HG02759 (cell line): ENCODE measurements around the gene SLC35C1.
A peak's percentile ranks its signal among the peaks of the same experiment; 100 is the strongest.
"Not testable (repeated sequence)": the region's sequence is repeated elsewhere in the genome, so short reads cannot be mapped to it uniquely, and the experiment has no call there.

Source experiments
- ATAC-seq: cut with Tn5 transposase; IDR thresholded peaks from one replicate; pipeline ENCODE4 v1.9.1; 2021; ENCODE audit warnings: mild to moderate bottlenecking, moderate library complexity; ENCODE audit not compliant: unreplicated experiment

The SLC35C1 gene

DNA sequence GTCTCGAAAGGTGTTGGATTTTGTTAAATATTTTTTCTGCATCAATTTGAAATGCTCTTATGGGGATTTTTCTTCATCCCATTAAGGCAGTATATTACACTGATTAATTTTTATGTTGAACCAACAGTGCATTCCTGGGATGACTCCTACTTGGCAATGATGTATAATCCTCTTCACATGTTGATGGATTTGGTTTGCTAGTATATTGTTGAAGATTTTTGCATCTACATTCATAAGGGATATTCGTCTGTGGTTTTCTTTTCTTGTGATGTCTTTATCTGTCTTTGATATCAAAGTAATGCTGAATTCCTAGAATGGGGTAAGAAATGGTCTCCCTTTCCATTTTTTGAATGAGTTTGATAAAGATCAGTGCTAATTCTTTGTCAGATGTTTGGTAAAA, 18.7 kb upstream of the SLC35C1 start:
- ATAC-seq, result no peak

DNA sequence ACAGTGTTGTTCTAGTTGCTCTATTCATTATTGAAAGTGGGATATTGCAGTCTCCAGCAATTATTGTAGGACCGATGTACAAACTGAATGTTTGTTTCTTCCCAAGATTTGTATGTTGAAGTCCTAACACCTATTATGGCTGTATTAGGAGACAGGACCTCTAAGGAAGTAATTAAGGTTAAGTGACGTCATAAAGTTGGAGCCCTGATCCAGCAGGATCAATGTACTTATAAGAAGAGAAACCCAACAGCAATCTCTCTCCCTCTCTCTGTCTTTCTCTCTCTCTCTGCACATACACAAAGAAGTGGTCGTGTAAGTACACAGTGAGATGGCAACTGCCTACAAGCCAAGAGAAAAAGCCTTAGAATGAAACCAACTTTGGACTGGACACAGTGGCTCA, 16.1 kb upstream of the SLC35C1 start:
- no peak for ATAC-seq

DNA sequence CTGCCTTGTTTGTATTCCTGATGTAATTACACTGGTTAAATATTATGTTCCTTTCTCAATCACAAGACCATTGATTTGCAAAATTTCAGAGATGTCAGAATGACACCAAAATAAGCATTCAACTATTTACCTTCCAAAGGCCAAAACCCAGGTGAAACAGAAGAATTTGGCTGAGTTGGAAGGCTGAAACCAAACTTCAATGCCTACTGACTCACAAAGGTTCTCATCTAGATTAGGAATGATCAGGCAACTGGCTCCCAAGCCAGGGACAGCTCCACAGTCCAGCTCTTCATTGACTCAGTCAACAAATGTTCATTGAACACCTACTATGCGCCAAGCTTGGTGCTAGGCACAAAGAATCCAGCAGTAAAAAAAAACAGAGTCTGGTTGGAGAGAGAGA, 13.4 kb upstream of the SLC35C1 start:
- no peak for ATAC-seq

DNA sequence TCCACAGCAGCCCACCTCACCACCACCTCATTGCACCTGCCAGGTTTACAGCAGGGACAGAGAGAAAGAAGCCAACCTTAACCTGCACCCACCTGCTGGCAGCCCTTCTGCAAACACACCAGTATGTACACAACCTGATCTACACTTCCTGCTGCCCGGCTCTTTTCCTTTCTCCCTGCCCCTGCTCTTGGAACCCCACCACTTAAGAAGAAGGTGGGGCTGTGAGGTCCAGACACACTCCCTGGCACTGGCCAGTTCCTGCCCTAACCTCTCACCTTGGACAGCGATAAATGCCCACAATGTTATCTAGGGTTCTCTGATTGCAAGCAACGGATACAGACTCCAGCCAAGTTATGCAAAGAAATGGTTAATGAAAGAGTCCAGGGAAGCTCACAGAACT, 10.8 kb upstream of the SLC35C1 start:
- no peak for ATAC-seq

DNA sequence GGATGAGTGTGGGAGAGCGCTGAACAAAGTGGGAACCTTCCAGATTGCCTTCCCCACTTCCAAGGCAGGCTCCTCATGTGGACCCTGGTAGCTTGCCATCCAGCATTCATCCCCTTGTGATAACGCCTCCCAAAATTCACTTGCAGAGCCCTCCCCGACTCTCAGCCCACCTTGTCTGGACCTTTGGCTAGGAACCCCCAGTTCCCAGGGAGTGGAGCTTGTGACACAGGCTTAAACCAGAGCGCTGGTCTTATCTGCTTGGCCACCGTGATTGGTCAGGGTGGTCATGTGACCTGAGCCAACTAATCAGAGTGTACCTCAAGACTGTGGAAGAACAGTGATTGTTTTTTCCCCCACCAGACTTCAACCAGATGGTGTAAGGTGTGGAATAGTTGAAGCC, 9.6 kb upstream of the SLC35C1 start:
- no peak for ATAC-seq

DNA sequence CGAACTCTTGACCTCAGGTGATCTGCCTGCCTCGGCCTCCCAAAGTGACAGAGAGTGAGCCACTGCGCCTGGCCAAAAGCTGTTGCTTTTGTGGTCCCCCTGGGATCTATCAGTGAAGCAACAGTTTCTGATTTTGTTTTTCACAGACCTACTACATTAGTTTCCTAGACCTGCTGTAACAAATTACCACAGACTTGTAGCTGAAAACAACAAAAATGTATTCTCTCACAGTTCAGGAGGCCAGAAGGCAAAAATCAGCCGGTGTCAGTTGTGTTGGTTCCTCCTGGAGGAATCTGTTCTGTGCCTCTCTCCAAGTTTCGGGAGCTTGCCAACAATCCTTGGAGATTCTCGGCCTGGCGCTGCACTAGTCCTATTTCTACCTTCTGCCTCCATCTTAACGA, 8.5 kb upstream of the SLC35C1 start:
- ATAC-seq, result no peak

DNA sequence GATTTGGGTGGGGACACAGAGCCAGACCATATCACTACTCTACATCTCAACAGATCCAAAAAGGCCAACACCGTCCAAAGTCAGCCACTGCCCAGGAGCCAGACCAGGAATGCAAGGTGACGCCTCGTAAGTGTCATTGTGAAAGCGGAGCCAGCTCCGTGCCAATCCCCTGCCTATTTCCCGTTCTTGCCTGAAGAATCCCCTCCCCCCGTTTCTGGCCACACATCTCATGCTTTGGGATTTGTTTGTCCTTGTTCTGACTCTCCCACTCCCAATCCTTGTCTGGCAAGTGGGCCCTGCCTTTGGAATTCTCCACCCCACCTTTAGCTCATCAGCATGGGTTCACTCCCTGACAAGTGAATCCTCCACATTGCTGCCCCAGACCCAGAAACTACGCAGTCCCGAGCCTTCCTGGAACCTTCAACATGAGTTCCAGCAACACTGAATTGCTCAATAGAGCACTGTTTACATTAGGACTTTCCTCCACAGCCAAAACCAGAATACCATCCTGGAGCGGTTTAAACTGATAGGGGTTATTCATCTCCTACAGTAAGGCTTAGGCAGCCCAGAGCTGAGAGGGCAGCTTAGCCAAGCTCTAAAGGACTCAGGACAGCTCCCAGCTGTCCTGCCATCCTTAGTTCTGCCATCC, 6.0 kb upstream of the SLC35C1 start:
- no peak for ATAC-seq

DNA sequence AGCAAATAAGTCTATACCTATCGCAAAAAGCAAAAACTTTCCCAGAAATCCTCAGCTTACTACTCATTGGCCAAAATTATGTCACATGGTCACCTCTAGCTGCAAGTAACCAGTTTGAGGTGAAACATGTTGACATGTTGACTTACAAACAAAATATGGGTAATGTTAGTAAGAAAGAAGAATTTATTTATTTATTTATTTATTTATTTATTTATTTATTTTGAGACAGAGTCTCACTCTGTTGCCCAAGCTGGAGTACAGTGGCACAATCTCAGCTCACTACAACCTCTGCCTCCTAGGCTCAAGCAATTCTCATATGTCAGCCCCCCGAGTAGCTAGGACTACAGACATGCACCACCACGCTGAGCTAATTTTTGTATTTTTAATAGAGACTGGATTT, 5.4 kb upstream of the SLC35C1 start:
- no peak for ATAC-seq

DNA sequence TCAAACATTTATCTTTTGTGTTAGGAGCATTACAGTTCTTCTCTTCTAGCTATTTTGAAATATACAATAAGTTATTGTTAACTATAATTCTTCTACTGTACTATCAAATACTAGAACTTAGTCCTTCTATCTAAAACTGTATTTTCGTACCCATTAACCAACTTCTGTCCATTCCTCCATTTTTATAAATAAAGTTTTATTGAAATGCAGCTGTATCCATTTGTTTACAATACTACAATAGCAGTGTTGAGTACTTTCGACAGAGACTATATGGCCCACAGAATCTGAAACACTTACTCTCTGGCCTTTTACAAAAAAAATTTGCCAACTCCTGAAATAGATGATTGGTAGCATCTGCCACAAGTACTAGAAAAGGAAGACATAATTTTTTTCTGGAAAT, 4.7 kb upstream of the SLC35C1 start:
- no peak for ATAC-seq

DNA sequence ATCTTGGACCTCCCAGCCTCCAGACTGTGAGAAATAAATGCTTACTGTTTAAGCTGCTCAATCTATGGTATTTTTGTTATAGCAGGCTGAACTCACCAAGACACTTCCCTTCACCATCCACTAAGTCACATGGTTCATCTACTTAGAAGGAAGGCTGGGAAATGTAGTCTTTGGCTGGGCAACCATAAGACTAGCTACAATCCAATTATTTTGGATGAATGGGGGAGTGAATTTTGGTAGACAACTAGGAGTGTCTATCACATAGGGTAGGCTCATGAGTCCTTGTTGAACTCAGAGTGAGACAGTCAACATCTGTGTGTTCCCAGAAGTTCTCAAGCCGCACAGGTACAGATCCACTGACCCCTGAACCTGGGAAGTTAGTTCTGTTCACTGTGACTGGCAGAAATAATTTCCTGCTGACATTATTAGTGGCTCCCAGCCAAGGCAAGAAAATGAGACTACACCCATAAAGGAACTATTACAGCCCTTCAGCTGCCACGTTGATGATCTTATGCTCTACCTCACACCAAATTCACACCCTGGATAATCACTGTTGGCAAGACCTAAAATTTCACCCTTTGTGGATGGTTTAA, 3.1 kb upstream of the SLC35C1 start:
- no peak for ATAC-seq

DNA sequence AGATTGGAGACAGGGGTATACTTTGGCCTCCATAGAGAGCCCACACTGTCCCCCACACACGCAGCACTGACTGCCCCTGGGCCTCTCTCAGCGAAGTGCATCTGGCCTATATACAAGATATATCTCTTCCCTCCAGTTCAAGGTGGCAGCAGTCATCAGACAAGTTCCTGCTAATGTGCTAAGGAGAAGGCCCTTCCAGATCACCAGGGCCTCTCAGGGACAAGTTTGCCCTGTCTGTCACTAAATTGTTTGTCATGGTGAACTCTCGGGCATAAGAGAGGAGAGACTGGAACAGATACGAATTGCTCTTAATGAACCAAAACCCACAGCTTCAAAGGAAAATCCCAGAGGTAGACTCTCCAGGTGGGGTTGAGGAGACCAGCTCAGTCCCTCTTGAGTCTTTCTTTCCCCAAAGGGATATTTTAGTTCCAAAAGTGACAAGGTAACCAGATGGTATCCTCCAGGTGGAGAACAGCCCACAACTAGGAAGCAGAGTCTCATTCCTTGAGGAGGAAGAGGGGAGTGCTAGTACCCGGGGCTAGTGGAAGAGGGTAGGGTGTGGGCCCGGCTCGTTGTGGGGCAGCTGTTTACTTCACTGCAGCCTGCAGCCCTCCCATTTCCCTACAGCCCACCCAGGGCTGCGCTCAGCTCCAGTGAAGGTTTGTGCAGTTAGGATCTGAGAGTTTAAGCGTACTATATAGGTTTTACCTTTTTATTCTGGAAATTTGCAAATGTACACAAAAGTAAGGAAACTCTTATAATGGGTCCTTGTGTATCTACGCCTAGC, 2.2 kb upstream of the SLC35C1 start:
- ATAC-seq, result no peak

DNA sequence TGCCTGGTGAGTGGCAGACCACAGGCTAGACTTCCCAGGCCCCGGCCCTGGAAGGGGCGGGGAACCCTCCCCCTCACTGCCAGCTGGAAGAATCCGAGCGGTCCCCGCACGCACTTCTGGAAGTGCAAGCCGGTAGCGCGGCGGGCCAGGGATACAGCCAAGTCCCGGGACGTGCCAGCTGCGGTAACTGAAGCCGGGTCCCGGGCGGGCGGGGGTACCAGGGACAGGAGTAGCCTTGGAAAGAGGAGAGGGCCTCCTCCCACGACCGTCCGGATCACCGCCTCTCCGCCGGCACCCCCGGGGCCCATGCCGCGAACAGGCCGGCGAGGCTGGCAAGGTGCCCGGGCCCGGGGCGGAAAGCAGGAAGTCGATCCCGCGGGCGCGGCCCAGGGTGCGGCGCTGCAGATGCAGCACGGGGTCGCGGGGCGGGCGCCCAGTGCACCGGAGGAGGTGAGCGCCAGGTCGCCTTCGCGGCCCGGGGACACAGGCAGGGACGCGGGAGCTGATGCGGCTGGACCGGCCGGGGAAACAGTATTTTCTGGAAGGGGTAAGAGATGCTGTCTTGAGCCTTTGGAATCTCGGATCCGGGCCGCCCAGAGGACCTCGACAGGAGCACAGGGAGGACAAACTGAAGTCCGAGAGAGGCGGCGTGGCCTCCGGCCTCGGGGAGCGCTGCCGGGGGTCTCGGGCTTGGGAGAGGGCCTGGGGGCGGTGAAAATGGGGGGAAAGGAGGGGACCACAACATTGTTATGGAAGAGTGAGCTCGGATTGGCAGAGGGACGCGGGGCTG, 783 bp upstream of the SLC35C1 start:
- peak; percentile 29 for ATAC-seq

DNA sequence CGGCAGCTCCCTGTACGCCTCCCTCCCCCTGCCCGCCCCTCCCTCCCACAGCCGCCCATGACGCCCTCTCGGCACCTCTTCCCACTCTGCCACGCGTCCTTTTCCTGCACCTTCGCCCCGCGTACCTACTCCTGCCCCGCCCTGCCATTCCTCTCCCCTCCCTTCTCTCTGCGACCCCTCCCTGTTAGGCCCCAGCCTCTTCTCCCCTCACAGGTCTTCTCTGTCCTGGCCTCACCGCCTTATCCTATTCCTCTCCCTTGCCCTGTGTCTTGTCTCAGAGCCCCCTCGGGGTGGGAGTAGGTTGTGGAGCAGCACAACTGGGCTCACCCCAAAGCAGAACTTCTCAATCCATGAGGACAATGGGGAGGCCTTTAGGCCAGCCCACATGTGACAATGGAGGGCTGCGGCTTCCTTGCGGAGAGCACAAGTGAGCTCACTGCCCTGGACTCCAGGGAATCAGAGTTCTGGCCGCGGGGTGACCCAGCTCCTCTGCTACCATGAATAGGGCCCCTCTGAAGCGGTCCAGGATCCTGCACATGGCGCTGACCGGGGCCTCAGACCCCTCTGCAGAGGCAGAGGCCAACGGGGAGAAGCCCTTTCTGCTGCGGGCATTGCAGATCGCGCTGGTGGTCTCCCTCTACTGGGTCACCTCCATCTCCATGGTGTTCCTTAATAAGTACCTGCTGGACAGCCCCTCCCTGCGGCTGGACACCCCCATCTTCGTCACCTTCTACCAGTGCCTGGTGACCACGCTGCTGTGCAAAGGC, 539 bp downstream of the SLC35C1 start:
- peak; percentile 45 for ATAC-seq

DNA sequence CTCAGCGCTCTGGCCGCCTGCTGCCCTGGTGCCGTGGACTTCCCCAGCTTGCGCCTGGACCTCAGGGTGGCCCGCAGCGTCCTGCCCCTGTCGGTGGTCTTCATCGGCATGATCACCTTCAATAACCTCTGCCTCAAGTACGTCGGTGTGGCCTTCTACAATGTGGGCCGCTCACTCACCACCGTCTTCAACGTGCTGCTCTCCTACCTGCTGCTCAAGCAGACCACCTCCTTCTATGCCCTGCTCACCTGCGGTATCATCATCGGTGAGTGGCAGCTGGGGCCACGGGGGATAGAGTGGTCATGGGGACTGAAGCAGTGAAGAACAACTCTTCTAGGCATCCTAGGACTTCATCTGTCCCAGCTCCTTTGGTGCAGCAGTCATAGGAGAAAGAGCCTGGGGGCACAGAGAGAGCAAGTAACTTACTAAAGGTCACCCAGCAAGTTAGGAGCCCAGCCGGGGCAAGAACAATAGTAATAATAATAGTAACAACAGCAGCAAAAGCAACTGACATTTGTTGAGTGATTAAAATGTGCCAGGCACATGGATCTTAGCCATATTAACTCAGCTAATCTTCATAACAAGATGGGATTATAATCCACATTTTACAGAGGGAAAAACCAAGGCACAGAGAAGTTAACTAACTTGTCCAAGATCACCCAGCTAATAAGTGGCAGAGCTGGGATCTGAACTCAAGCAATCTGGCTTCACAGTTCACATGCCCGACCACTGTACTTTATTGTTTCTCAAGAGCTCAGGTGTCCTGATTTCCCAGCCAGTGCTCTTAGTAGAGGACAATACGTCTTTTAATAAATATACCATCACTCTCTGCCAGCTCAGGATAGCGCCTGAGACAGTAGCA, 1.4 kb downstream of the SLC35C1 start:
- no peak for ATAC-seq

DNA sequence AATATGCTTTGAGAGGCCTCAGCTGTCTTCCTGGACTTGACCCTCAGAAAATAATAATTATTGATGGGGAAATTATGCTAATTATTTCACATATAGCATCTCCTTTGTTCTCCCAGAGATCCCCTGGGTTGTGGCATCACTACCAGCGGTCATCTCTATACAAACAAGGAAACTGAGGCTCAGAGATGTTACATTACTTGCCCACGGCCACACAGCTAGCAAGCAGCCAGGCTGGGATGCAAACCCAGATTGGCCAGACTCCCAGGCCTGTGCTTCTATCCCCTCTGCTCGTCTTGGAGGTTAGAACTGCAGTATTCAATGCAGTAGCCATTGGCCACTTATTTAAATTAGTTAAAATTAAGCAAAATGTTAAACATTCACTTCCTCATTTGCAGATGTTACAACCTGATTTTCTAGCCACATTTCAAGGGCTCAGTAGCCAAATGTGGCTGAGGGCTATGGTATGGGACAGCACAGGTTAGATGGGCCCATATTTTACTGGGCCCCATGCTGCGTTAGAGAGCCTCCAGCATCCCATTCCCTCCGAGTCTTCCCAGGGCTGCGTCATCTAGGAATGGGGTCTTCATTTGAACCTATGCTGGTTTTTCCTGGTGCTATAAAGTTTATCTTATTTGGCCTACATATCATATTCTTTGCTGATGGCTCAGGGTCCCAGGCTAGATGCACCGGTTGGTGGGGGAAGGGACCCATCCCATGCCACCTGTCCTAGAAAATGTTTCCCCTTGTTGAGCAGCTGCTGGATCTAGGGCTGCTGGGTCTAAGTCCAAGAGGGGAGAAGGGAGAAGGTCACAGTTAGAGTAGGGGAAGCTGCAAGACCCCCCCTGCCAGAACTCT, 2.2 kb downstream of the SLC35C1 start:
- ATAC-seq, result no peak

DNA sequence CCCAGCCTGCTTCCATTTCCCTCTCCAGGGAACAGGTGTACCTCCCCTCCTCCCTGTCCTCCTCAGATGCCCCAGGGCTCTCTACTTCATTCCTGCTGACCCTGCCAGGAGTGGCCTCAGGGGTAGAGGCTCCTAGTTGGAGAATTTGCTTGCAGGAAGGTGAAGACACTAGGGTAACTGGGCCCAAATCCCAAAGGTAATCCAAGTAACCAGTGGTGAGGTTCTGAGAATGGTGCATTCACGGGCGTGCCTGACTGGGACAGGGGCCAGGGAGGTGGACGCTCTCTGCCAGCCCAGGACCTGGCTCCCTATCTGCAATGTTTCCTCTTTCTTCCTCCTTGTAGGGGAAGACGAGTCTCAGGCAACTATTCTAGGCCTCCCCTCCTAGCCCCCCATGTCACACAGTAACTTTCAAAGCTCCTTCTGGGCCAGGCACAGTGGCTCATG, 2.9 kb downstream of the SLC35C1 start:
- ATAC-seq, result no peak

DNA sequence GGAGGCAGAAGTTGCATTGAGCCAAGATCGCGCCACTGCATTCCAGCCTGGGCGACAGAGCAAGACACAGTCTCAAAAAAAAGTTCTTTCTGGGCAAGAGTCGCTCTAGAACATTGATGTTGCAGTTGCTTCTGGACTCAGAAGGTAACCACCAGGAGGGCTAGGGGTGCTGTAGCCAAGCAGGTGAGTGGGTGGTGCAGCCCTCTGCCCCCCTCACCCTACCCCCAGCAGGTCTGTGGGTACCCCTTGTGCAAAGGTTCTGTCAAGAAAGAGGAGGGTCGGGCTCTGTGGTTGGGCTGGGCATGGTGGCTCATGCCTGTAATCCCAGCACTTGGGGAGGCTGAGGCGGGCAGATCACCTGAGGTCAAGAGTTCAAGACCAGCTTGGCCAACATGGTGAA, 3.5 kb downstream of the SLC35C1 start:
- not testable (repeated sequence) for ATAC-seq

DNA sequence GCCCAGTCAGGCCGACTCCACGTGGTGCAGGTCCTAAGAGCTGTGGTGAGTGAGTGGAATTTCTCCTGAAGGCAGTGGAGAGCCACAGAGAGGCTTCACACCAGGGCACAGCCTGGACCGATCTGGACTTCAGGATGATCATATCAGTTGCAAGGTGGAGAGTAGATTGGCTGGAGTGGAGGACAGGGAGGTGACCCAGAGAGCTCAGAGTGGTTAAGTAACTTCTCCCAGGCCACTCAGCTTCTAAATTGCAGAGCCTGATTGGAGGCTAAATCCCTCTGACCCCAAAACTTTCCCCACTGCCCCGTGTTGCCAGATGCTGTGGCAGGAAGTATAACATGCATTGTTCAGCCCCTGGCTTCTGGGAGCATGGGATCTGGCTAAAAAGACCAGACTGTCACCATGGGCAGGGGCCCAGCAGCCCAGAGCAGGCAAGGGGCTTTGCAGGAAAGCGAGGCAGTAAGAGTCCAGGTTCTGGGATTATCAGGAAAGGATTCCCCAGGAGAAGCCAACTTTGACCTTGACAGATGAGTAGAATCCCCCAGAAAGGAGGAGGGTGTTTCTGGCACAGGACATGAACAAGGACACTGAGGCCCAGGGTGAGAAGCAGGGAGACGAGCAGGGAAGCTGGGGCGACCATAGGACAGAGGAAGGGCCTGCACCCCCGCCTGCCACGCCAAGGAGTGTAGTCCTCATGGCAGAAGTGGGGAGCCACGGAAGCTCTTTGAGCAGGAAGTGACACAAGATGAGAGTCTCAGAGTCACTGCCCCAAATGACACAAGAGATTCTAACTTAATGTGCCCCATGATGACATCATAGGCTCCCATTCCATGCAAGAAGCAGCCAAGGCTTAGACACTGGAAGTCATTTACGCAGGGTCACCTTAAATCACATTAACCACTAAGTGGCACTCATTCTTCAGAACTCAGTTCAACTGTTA, 4.8 kb downstream of the SLC35C1 start:
- no peak for ATAC-seq
